Measurements from ENCODE around the gene LRCH1. TPM values are rescaled to one million over a fixed set of nuclear protein-coding genes. Genes with fewer than 3 reads are reported as not detected.

Gene LRCH1
- total RNA-seq, result 10 to 100 TPM; 34.3 to 43.9 (median 40.3) TPM

- intact Hi-C loops (cut with DNase I; ENCODE audit: low total_unique reads), result loop anchor here (10.0 kb wide), 1 partner anchor 162 kb away; no protein-coding TSS in a partner anchor
- WGBS, 2 donors, result 0 to 1% methylated on average over 48 to 55 of the region's 66 CpGs
- peak within 1 kb of the TSS; percentile 96 for H3K4me3 ChIP-seq (ENCODE audit: low read depth, poor library complexity, severe bottlenecking)
- TF ChIP-seq CTCF (IDR thresholded peaks at IDR 0.05), result no peak
- TF ChIP-seq POLR2A (IDR thresholded peaks at IDR 0.05), result no peak
- DNase-seq (ENCODE audit: low spot score in 2 of 2), result peak; percentile 85 to 97
These were observed at the start of gene LRCH1 for GRCh38 chr13:46552889-46553520. Gene LRCH1 (plus strand): TSS chr13:46553170. CDS start chr13:46553397, 227 bp downstream.

GRCh38 chr13:46504036-46504435 is 48.9 kb upstream of the LRCH1 start:
- DNase-seq (ENCODE audit: low spot score in 2 of 2), result no peak
- 96 to 97% methylated on average over 2 of the region's 2 CpGs for WGBS, 2 donors
- TF ChIP-seq POLR2A (IDR thresholded peaks at IDR 0.05) (no peak), CTCF (IDR thresholded peaks at IDR 0.05) (no peak)
- H3K4me3 ChIP-seq (ENCODE audit: low read depth, poor library complexity, severe bottlenecking), result no peak overlapping the region
- intact Hi-C loops (cut with DNase I; ENCODE audit: low total_unique reads), result no loop called here

GRCh38 chr13:46507981-46508380 is 45.0 kb upstream of the LRCH1 start:
- TF ChIP-seq CTCF (IDR thresholded peaks at IDR 0.05), result no peak
- no peak for TF ChIP-seq POLR2A (IDR thresholded peaks at IDR 0.05)
- DNase-seq (ENCODE audit: low spot score in 2 of 2), result no peak
- intact Hi-C loops (cut with DNase I; ENCODE audit: low total_unique reads), result no loop called here
- 62 to 68% methylated on average over 1 of the region's 1 CpG for WGBS, 2 donors
- H3K4me3 ChIP-seq (ENCODE audit: low read depth, poor library complexity, severe bottlenecking), result no peak overlapping the region

- intact Hi-C loops (cut with DNase I; ENCODE audit: low total_unique reads), result no loop called here
- H3K4me3 ChIP-seq (ENCODE audit: low read depth, poor library complexity, severe bottlenecking), result no peak overlapping the region
- DNase-seq (ENCODE audit: low spot score in 2 of 2), result no peak
- no peak for TF ChIP-seq POLR2A (IDR thresholded peaks at IDR 0.05)
- no peak for TF ChIP-seq CTCF (IDR thresholded peaks at IDR 0.05)
- 81 to 84% methylated on average over 4 of the region's 4 CpGs for WGBS, 2 donors
These were observed 43.0 kb upstream of the LRCH1 start for GRCh38 chr13:46509981-46510380.

GRCh38 chr13:46515803-46516202 is 37.2 kb upstream of the LRCH1 start:
- intact Hi-C loops (cut with DNase I; ENCODE audit: low total_unique reads), result no loop called here
- DNase-seq (ENCODE audit: low spot score in 2 of 2), result no peak
- H3K4me3 ChIP-seq (ENCODE audit: low read depth, poor library complexity, severe bottlenecking), result no peak overlapping the region
- TF ChIP-seq CTCF (IDR thresholded peaks at IDR 0.05) (no peak), POLR2A (IDR thresholded peaks at IDR 0.05) (no peak)
- 83 to 85% methylated on average over 2 of the region's 2 CpGs for WGBS, 2 donors

Data from lower leg skin (tissue), 4 donors.